Panc1 (cell line): ENCODE data around the gene MTHFD2L. TPM values are rescaled to one million over a fixed set of nuclear protein-coding genes. Genes with fewer than 3 reads are reported as not detected.

Experiments
- ATAC-seq: fragments of 200-7000 bp; cut with Tn5 transposase; 2 replicates; pipeline ENCODE4 v1.9.1; 2020; ENCODE audit warnings: mild to moderate bottlenecking, moderate library complexity
- BruUV-seq: library from RNA; stranded (reverse); fragments of 400-500 nt; replicated peaks from 2 replicates; lab custom pipeline; 2021; lab: Mats Ljungman, UMichigan
- CTCF ChIA-PET: fragments of 300-600 bp; sonication (Branson Sonifier 250); formaldehyde crosslinking; loops from one replicate; lab custom pipeline; 2022; ENCODE audit warnings: antibody characterized with exemption; lab: Charles Lee
- POLR2A ChIA-PET: fragments of 300-600 bp; sonication (Branson Sonifier 250); formaldehyde crosslinking; loops from one replicate; lab custom pipeline; 2022; ENCODE audit warnings: antibody characterized with exemption; lab: Charles Lee
- DNase-seq: peaks from one replicate; pipeline ENCODE4 v3.0.0-alpha.2; 2010; ENCODE audit warnings: low read depth, low spot score
- H3K27ac ChIP-seq: 2 replicates; pipeline ENCODE4 v1.5.1; 2011; ENCODE audit warnings: mild to moderate bottlenecking, low read length, inconsistent platforms
- H3K27me3 ChIP-seq: fragments of 200-500 bp; sonication (Bioruptor generic); 2 replicates; pipeline ENCODE4 v1.6.0; 2014; ENCODE audit warnings: low read length, inconsistent platforms; ENCODE audit not compliant: control insufficient read depth, insufficient read depth
- H3K36me3 ChIP-seq: fragments of 200-500 bp; sonication (Bioruptor generic); 2 replicates; pipeline ENCODE4 v1.5.1; 2014; ENCODE audit warnings: inconsistent platforms, mild to moderate bottlenecking, low read length, moderate library complexity; ENCODE audit not compliant: control insufficient read depth, insufficient read depth
- H3K4me1 ChIP-seq: 2 replicates; pipeline ENCODE4 v1.5.1; 2011; ENCODE audit warnings: inconsistent platforms, mild to moderate bottlenecking, low read length, moderate library complexity; ENCODE audit not compliant: control insufficient read depth, insufficient read depth
- H3K4me3 ChIP-seq, 2 experiments: 2 replicates each; pipeline ENCODE4 v1.5.1; 2011 to 2012; ENCODE audit warnings: low read depth in 2 of 2, low read length in 2 of 2, mild to moderate bottlenecking in 2 of 2, inconsistent platforms in 1 of 2, moderate library complexity in 1 of 2
- H3K9me3 ChIP-seq: fragments of 200-500 bp; sonication (Bioruptor generic); 2 replicates; pipeline ENCODE4 v1.5.1; 2014; ENCODE audit warnings: low read depth, mild to moderate bottlenecking, inconsistent platforms, low read length, moderate library complexity; ENCODE audit not compliant: control insufficient read depth, insufficient read depth
- CTCF ChIP-seq: fragments of 450-650 bp; IDR thresholded peaks from 2 replicates; pipeline ENCODE4 v1.5.1; 2017; ENCODE audit warnings: mild to moderate bottlenecking
- POLR2AphosphoS5 ChIP-seq: IDR thresholded peaks from 2 replicates; pipeline ENCODE4 v1.6.1; 2012; ENCODE audit warnings: mild to moderate bottlenecking, low read depth, low read length, moderate library complexity
- SIN3A ChIP-seq: IDR thresholded peaks from 2 replicates; pipeline ENCODE4 v1.6.1; 2012; ENCODE audit warnings: low read depth, mild to moderate bottlenecking, low read length, moderate library complexity, borderline replicate concordance; ENCODE audit not compliant: insufficient read depth
- TCF7L2 ChIP-seq: IDR thresholded peaks from 2 replicates; pipeline ENCODE4 v1.6.1; 2011; ENCODE audit warnings: mild to moderate bottlenecking, low read depth, low read length, inconsistent platforms
- in situ Hi-C: cut with HindIII; loops from 2 replicates; pipeline ENCODE4 v1.10.0; 2016; ENCODE audit warnings: low sequenced_read_pairs, low pct_unique_long_range_greater_than_20kb
- intact Hi-C: fragments of 100-400 bp; cut with micrococcal nuclease; formaldehyde crosslinking; loops from one replicate; pipeline ENCODE4 v1.10.0; 2022; ENCODE audit not compliant: unreplicated experiment
- total RNA-seq: library from RNA; stranded (reverse); gene quantifications from one replicate; pipeline ENCODE4 v1.2.1, GENCODE V29; 2021; ENCODE audit not compliant: unreplicated experiment
- TF ChIP-seq, protein P1 (sequence below), 2 experiments: IDR thresholded peaks; 2 replicates each; pipeline ENCODE4 v1.6.1; 2011 to 2012; ENCODE audit warnings: low read depth in 2 of 2, control low read depth in 1 of 2, low read length in 1 of 2, mild to moderate bottlenecking in 1 of 2, moderate library complexity in 1 of 2; ENCODE audit not compliant: insufficient read depth in 1 of 2

MTHFD2L gene
- total RNA-seq, 1 experiment from 2014 or later, result 6.6 TPM

DNA sequence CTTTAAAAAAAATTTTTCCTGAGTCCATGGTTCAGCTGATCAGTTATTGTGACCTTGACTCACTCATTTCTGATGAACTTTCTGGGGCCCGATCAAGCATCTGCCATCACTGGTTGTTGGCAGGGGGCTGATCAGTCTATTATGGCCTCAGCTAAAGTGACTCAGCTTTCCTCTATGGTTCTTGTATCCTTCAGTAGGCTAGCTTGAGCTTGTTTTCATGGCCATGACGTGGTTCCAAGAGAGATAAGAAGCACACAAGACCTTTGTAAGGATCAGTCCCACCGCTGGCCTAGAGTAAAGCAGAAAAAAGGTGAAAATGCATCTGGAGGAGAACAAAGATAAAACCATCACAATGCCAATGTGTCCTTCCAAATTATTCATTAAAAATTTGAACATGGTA is 120.6 kb downstream of the MTHFD2L start:
- intact Hi-C loops (no loop called here), in situ Hi-C loops (no loop called here)
- BruUV-seq, result no TSS peak
- H3K27ac ChIP-seq, result no peak overlapping the region
- H3K36me3 ChIP-seq, result no peaks in the 10 kb centered on the region
- TF ChIP-seq POLR2AphosphoS5, result no peak
- no peak for TF ChIP-seq SIN3A
- TF ChIP-seq CTCF, result no peak
- TF ChIP-seq TCF7L2, result no peak
- TF ChIP-seq, protein P1, sequence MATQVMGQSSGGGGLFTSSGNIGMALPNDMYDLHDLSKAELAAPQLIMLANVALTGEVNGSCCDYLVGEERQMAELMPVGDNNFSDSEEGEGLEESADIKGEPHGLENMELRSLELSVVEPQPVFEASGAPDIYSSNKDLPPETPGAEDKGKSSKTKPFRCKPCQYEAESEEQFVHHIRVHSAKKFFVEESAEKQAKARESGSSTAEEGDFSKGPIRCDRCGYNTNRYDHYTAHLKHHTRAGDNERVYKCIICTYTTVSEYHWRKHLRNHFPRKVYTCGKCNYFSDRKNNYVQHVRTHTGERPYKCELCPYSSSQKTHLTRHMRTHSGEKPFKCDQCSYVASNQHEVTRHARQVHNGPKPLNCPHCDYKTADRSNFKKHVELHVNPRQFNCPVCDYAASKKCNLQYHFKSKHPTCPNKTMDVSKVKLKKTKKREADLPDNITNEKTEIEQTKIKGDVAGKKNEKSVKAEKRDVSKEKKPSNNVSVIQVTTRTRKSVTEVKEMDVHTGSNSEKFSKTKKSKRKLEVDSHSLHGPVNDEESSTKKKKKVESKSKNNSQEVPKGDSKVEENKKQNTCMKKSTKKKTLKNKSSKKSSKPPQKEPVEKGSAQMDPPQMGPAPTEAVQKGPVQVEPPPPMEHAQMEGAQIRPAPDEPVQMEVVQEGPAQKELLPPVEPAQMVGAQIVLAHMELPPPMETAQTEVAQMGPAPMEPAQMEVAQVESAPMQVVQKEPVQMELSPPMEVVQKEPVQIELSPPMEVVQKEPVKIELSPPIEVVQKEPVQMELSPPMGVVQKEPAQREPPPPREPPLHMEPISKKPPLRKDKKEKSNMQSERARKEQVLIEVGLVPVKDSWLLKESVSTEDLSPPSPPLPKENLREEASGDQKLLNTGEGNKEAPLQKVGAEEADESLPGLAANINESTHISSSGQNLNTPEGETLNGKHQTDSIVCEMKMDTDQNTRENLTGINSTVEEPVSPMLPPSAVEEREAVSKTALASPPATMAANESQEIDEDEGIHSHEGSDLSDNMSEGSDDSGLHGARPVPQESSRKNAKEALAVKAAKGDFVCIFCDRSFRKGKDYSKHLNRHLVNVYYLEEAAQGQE (IDR thresholded peaks at IDR 0.05; ENCODE audit: insufficient read depth in 1 of 2, low read depth in 2 of 2, low read length in 1 of 2), result no peak
- no peaks in the 10 kb centered on the region for H3K27me3 ChIP-seq
- H3K9me3 ChIP-seq, result no peaks in the 10 kb centered on the region
- no peaks in the 10 kb centered on the region for H3K4me1 ChIP-seq
- POLR2A ChIA-PET, result no interaction called here
- no peak for ATAC-seq
- DNase-seq, result no peak
- no peak overlapping the region for H3K4me3 ChIP-seq
- CTCF ChIA-PET, result no interaction called here

DNA sequence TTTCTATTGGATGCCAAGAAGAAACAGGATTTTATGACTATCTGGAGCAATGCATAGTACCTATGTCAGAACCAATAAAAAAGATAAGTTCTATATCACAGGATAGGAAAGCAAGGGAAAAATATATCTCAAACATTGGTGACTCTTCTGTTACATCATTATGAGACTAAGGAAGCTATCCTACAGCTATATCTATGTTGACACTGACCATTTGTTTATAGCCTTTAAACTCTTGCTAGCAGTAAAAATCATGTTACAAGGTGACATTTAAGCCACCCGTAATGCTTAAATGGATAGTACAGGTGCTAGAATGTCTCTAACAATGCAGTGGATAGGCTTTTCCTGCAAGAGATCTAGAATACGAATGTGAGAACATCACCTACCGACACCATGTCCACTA is 121.8 kb downstream of the MTHFD2L start:
- Histone ChIP-seq H3K4me3 (no peak overlapping the region), H3K27me3 (no peaks in the 10 kb centered on the region), H3K9me3 (no peaks in the 10 kb centered on the region), H3K27ac (no peak overlapping the region), H3K4me1 (peaks cover 2% of the 10 kb centered on the region; the same call in 1 of the 2 replicates), H3K36me3 (no peaks in the 10 kb centered on the region)
- TF ChIP-seq, protein P1 (IDR thresholded peaks at IDR 0.05; ENCODE audit: insufficient read depth in 1 of 2, low read depth in 2 of 2, low read length in 1 of 2), result no peak
- TF ChIP-seq TCF7L2, result no peak
- no peak for TF ChIP-seq SIN3A
- POLR2A ChIA-PET, result no interaction called here
- intact Hi-C loops (no loop called here), in situ Hi-C loops (no loop called here)
- CTCF ChIA-PET, result no interaction called here
- ATAC-seq (no peak), DNase-seq (no peak)
- no TSS peak for BruUV-seq
